Endothelial cell of hepatic sinusoid (primary cell): ENCODE measurements around the gene IPO13.

Experiments used
- in situ Hi-C: cut with HindIII; loops from 2 replicates; pipeline ENCODE4 v1.10.0; 2017; ENCODE audit warnings: low sequenced_read_pairs

IPO13 gene

DNA sequence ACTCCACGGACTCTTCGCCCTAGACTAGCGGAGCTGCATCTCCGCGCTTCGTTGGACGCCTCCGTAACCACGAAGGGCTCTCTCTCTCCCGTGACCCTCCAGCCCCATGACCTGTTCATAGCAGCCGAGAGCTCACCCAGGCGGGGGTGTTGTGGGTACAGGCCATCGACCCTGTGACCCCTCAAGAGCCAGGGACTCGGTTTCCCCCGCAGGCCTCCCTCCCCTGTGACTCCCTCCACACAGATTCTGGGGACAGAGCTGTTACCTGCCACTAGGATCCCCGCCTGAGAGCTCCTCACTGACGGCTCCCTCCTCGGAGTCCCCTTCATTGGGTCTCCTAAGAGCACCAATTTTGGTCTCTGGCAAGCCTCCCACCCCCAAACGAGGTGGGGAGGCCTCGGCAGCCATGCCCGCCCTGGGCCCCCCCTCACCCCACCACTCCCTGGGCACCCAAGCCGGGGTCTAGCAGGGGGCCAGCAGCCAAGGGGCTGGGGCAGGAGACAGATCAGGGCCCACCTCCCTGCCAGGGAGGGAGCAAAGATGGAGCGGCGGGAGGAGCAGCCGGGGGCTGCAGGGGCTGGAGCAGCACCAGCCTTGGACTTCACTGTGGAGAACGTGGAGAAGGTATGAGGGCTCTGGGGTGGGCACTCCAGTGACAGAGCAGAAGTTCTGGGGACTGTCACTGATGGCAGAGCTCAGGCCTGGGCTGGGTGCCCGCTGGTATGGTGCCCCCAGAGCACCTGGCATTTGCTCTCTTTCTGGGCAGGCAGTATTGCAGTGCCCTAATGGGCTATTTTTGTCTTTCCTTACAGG lies 517 bp downstream of the IPO13 start:
- in situ Hi-C loops, result loop anchor here (25.0 kb wide), 1 partner anchor 710 kb away; no protein-coding TSS in a partner anchor

DNA sequence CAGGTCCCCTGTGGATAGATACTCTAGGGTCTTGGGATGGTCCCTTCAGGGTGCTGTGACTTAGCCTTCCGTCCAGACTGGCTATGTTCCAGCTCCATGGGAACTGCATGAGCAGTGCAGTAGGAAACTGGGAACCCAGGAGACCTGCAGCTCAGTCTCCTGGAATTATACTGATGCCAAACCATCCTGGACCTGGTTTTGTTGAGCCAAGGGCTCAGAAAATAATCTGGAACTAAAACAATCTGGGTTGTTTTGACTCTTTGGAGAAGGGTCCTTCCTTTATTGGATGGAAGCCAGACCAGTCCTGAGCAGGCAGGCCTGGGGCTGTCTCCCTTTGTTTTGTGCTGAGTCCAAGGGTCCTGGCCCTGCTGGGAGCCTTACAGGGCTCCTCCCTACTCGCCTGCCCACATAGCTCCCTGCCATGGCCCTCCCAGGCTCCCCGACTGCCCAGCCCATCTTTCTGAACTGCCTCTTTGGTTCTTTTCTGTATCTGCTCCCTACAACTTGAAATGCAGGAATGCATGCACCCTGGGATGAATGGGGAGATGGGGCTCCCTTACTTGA lies 1.2 kb downstream of the IPO13 start:
- in situ Hi-C loops, result loop anchor here (25.0 kb wide), 1 partner anchor 711 kb away; no protein-coding TSS in a partner anchor

DNA sequence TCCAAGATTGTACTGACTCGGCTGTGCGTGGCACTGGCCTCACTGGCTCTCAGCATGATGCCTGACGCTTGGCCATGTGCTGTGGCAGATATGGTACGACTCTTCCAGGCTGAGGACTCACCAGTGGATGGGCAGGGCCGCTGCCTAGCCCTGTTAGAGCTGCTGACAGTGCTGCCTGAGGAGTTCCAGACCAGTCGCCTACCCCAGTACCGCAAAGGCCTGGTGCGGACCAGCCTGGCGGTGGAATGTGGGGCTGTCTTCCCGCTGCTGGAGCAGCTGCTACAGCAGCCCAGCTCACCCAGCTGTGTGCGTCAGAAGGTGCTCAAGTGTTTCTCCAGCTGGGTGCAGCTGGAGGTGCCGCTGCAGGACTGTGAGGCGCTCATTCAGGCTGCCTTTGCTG lies 2.9 kb downstream of the IPO13 start:
- in situ Hi-C loops, result loop anchor here (5.0 to 25.0 kb wide), 2 partner anchors 43 to 712 kb away; partner anchors contain the start of gene CCDC24

DNA sequence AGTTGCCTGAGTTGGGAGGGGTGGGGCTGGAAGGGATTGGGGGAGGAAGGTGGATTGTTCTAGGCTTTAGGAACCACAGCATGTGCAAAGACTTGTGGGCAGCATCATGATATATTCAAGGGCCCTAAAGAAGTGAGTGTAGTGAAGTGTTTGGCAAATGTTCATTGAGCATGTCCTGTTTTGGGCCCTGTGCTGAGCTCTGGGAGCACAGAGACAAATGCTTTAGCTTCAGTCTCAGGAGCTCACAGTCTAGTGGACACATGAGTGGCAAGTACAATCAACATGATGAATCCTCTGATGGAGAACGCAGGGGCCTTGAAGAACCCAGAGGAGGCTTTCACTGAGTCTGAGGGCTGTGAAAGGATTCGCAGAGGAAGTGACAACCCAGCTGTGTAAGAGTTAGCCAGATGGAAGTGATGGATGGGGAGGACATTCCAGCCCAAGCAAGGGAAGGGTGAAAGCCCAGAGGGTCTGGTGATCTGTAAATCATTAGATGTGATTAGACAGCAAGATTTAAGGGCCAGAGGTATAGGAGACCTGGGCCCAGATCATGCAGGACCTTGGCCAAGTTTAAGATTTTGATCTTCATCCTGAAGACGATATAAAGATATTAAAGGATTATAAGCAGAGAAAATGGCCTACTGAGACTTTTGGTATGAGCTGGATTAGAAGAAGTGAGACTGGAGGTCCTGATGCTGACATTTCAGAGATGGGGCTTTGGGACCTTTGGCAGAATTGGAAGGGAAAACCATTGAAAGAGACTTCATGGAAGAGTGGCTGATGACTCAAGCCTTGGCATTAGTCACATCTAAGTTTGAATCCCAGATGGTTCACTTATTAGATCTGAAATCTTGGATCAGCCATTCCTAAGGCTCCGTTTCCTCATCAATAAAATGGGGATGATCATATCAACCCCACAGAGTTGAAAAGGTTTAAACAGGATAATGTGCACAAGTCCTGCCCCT lies 4.6 kb downstream of the IPO13 start:
- in situ Hi-C loops, result loop anchor here (5.0 kb wide), 1 partner anchor 41 kb away; the partner anchor contains the start of gene CCDC24

DNA sequence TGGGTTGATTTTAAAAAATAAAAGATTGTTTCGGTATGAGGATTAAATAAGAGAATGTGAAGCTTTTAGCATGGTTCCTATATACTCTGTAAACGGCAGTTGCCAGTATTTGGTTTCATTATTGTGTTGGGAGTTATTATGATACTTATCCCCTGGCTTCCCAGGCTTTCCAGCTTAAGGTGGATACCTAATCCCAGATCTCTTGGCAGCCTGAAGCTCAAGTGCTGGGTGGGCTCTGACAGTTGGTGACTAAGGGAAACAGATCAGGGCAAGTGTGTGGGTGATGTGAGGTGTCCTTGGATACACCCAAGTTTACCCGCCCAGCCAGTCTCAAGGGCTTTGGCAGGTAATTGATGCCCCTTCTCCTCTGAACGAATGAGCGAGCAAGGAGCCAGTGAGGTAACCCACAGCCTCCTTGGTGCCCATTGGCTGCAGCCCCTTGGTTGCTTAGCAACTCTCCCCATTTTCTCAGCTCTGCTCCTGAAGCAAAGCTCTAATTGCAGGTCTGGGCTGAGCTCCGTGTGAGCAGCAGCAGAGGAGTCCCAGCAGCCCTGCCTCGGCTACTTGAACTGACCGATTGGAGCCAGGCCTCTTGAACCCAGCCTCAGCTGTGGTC lies 6.1 kb downstream of the IPO13 start:
- in situ Hi-C loops, result loop anchor here (5.0 kb wide), 1 partner anchor 39 kb away; the partner anchor contains the start of gene CCDC24

DNA sequence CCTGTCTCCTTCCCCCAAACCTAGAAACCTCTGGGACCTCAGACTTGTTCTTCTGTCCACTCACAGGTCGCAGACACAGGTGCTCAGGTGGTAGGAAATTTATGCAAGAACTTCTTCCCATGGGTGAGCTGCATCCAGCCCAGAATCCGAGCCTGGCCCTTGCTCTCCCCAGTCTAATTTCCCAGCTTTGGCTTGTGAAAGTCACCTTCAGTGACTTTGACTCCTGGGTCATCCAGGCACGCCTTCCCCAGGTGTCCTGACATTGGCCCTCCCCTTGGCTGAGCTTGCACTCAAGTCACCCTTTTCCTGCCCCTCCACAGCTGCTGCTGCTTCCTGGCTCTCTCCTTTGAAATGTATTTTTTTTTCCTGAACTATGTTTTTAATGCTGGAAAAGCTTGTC lies 6.6 kb downstream of the IPO13 start:
- in situ Hi-C loops, result loop anchor here (5.0 kb wide), 1 partner anchor 39 kb away; the partner anchor contains the start of gene CCDC24

DNA sequence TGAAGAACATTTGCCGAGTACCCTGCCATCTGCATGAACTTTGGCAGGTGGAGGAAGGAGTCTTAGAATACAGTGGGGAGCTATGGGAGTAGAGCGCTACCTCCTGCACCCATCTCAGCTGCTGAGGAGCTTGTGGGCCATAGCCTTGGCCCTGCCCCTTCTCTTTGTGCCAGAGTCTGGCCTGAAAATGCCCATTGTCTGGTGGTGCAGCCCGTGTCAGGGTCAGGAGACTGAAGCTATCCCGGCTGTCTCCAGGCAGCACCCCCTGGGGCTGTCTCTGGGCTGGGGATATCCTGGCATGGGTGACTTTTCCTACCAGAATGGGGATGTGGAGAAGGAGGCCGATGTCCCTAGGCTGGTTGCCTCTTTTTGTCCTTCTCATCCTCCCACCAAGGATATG lies 7.3 kb downstream of the IPO13 start:
- in situ Hi-C loops, result loop anchor here (5.0 kb wide), 1 partner anchor 38 kb away; the partner anchor contains the start of gene CCDC24

DNA sequence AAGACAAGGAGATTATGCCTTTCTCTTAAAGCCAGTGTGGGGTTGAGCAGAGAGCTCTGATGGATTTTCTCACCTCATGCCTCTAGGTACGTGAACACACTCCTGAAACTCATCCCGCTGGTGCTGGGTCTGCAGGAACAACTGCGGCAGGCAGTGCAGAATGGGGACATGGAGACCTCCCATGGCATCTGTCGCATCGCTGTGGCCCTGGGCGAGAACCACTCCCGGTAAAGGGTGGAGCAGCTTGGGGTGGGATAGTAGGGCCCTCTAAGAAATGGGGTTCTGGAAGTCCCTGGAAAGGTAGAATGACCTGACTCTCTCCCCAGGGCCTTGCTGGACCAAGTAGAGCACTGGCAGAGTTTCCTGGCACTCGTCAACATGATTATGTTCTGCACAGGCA lies 9.5 kb downstream of the IPO13 start:
- in situ Hi-C loops, result no loop called here

DNA sequence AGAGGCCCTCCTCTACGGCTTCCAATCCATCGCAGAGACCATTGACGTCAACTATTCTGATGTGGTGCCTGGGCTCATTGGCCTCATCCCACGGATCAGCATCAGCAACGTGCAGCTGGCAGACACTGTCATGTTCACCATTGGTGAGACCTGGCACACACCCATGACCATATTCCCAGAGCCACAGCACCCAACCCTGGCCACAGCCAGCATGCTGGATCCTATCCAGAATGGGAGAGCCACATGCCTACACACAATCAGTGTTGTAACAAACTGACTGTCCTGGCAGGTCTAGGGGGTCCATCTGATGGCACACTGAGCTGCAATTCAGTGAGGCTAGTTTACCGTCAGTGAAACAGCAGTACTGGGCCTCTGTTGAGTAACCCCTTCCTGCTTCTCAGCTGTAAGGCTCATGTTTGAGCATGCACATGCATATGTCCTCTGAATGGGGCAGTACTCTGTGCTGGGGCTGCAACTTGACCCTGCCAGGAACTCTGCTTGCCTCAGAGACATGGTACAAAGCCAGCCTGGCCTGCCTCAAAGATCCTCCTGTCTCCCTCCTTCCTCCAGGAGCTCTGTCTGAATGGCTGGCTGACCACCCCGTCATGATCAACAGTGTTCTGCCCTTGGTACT lies 10.8 kb downstream of the IPO13 start:
- in situ Hi-C loops, result no loop called here

DNA sequence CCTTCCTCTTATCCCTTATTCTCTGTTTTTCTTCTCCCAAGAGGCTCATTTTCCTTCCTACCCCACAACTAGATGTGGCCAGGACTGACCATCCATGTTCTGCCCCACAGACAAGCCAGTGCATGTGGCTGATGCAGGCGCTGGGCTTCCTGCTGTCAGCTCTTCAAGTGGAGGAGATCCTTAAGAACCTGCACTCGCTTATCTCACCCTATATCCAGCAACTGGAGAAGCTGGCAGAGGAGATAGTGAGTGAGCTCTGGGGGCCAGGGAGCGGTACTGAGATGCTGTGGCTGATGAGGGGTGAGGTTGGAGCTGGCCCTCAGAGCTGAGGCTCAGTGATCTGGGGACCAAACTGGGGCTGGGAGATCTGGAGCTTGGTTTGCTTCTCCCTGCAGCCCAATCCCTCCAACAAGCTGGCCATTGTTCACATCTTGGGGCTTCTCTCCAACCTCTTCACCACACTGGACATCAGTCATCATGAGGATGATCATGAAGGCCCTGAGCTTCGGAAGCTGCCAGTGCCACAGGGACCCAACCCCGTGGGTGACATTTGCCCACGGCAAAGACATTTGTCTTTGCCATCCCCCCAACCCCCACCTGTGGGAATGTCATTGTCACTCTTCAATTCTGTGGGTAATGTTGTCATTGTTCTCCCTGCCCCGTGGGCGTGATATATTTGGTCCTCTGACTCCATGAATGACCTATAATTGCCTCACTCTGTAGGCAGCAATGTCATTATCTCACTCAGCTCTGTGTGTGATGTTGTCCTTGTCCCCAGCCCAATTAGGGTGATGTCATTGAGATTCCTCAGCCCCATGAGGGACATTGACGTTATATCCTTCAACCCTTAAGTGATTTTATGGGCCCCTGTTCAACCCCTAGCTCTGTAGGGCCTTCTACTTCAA lies 11.9 kb downstream of the IPO13 start:
- in situ Hi-C loops, result no loop called here

DNA sequence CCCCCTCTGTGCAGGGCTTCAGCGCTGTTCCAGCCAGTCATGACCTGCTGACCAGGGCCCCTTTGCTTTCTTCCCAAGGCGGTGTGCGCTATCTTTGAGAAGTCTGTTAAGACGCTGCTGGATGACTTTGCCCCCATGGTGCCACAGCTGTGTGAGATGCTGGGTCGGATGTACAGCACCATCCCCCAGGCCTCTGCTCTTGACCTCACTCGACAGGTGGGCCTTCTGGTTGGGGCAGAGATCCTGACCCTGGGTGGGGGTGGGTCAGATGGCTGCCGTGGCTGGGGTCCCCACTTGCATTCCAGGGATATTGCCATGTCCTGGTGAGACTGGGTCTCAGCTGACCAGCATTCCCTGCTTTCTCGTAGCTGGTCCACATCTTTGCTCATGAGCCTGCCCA lies 14.0 kb downstream of the IPO13 start:
- in situ Hi-C loops, result no loop called here

DNA sequence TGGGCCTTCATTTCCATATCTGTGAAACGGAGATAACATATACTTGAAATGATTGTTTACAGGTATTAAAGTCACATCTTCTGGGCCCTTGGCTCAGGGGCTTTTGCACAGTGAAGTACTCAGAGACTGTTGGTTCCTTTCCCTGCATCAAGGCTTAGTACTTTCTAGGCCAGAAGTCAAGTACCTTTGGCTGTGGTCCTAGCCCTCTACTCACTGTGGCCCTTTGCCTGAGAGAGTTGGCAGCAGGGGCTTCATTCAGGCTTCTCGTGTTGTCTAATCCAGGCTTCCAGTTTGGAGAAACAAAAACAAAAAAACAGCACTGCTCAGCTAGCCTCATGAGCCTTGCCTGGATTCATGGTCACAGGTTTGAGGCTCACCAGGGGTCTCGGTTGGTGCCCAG lies 14.9 kb downstream of the IPO13 start:
- in situ Hi-C loops, result no loop called here

DNA sequence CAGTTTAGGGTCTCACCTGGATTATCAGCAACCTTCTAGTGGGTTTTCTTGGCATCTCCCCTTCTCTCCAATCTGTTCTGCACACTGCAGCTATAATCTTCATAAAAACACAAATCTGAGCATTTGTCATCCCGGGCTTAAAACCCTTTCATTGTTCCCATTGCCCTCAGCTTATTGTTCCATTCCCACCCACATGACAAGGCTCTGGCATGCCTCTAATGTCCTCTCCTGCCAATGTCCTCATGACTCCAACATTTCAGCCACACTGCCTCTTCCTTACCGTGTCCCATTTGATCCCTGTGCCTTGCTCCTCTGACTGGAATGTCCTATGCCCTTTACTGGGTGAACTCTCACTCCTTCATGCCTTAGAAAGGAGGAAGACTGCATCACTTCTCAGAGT lies 15.6 kb downstream of the IPO13 start:
- in situ Hi-C loops, result no loop called here

DNA sequence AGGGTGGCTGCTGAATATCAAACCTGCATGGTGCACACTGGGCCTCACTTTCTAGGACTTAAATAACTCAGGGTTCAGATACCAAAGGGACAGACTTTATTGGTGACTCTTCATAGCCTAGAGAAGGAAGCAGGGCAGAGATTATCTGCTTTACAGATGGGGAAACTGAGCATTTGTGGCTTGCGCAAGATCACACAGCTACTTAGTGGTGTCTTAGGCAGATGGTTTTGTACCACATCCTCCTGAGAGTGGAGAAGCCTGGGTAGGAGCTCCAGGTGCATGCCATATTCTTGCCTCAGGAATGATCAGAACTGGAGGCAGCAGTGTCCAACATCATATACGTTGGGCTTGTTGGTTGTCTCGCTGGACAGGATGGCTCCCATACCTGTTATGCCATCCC lies 16.3 kb downstream of the IPO13 start:
- in situ Hi-C loops, result no loop called here

DNA sequence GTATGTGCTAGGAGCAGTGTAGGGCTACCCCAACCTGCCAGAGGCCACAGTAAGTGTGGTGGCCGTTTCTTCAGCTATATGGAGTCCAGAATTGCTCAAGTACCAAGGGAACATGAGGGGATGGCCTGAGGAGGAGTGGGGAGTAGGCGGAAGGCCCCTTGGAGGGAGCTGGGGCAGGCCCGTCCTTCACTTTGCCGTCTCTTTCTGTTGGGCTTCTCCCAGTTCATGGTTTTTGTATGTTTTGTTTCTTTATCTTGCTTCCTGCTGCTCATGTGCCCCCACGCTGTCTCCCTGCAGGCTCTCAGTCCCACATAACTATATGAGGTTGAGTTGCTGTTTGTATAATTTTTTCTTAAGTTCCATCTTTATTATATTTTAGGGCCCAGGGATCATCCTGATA lies 17.1 kb downstream of the IPO13 start:
- in situ Hi-C loops, result no loop called here

DNA sequence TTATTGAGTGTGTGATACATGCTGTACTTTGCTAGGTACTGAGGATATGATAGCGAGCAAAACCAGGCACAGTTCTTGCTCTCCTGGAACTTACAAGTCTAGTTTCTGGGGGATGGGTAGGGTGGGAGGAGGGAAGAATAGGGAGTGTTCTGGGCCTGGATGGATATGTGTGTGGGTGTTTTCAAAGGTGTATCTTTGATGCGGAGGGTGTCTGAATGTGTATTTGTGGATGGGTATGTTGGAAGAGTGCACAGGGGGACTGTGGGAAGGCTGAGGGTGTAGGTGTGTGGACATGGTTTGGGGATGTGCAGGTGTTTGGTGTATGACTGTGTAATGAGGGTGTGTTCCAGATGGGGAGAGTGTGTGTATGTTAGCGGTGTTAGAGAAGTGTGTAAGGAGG lies 18.6 kb downstream of the IPO13 start:
- in situ Hi-C loops, result no loop called here

DNA sequence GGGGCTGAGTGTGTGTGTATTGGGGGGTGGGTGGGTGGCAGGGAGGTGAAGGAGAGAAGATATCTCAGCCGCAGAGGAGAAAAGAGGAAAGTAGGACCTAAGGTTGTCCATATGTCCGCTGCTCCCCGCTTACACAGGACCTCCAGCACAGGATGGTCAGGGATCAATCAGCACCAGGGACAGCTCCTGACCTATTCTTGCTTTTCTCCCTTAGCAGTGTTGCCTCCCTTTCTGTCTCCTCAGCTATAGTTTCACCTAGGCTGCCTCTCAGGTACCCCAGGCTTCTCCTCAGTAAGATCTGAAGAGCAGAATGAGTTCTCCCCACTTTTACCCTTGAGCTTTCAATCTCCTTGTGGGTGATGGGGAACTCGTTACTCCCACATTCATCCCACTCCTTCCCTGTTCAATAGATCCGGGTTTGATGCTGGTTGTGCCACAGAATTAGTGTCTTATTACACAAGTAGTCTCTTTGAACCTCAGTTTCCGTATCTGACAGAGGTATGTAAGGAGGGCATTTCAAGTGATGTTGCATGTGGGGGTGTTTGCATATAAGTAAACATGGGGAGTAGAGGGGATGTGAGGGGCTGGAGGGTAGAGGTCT lies 21.7 kb downstream of the IPO13 start:
- in situ Hi-C loops, result no loop called here

DNA sequence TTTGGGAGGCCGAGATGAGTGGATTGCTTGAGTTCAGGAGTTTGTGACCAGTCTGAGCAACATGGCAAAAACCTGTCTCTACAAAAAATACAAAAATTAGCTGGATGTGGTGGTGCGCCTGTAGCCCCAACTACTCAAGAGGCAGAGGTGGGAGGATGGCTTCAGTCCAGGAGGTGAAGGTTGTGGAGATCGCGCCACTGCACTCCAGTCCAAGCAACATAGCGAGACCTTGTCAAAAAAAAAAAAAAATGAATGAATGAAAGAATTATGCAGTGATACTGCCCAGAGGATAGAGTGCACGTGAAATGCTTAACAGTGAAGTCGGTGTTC lies 22.6 kb downstream of the IPO13 start:
- in situ Hi-C loops, result no loop called here
